BE2C (cell line): Measurements from ENCODE around the gene RBM6.

Source experiments
- DNase-seq: peaks from one replicate; pipeline ENCODE4 v3.0.0-alpha.2; 2020
- H3K27me3 ChIP-seq: fragments of 250-450 bp; sonication (Bioruptor Pico); 2 replicates; pipeline ENCODE4 v1.5.1; 2020; ENCODE audit warnings: mild to moderate bottlenecking
- H3K36me3 ChIP-seq: fragments of 250-450 bp; sonication (Bioruptor Pico); 2 replicates; pipeline ENCODE4 v1.5.1; 2020; ENCODE audit warnings: mild to moderate bottlenecking
- H3K4me1 ChIP-seq: fragments of 250-450 bp; sonication (Bioruptor Pico); 2 replicates; pipeline ENCODE4 v1.5.1; 2020
- H3K4me3 ChIP-seq: 2 replicates; pipeline ENCODE4 v1.5.1; 2011; ENCODE audit warnings: low read depth, low read length
- H3K9me3 ChIP-seq: fragments of 250-450 bp; sonication (Bioruptor Pico); 2 replicates; pipeline ENCODE4 v1.5.1; 2020
- TF ChIP-seq, protein P1 (sequence below): IDR thresholded peaks from 2 replicates; pipeline ENCODE4 v1.5.1; 2012; ENCODE audit warnings: mild to moderate bottlenecking, low read depth, low read length

The RBM6 gene

DNA sequence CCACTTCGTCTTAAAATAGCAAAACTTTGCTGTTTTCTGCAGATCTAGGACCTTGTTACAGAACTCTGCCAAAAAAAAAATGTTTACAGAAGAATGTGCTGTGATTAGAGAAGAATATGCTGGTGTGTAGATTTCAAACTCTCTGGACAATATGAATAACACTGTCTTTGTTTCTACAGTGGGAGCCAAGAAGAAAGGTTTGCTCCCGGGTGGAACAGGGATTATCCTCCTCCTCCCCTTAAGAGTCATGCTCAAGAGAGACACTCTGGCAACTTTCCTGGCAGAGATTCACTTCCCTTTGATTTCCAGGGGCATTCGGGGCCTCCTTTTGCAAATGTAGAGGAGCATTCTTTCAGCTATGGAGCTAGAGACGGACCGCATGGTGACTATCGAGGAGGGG lies 27.3 kb downstream of the RBM6 start:
- TF ChIP-seq, protein P1, sequence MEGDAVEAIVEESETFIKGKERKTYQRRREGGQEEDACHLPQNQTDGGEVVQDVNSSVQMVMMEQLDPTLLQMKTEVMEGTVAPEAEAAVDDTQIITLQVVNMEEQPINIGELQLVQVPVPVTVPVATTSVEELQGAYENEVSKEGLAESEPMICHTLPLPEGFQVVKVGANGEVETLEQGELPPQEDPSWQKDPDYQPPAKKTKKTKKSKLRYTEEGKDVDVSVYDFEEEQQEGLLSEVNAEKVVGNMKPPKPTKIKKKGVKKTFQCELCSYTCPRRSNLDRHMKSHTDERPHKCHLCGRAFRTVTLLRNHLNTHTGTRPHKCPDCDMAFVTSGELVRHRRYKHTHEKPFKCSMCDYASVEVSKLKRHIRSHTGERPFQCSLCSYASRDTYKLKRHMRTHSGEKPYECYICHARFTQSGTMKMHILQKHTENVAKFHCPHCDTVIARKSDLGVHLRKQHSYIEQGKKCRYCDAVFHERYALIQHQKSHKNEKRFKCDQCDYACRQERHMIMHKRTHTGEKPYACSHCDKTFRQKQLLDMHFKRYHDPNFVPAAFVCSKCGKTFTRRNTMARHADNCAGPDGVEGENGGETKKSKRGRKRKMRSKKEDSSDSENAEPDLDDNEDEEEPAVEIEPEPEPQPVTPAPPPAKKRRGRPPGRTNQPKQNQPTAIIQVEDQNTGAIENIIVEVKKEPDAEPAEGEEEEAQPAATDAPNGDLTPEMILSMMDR: no peak
- Histone ChIP-seq H3K27me3 (no peaks in the 10 kb centered on the region), H3K4me3 (no peak overlapping the region), H3K36me3 (no peaks in the 10 kb centered on the region; the same call in 1 of the 2 replicates), H3K9me3 (no peaks in the 10 kb centered on the region), H3K4me1 (no peaks in the 10 kb centered on the region)
- DNase-seq: no peak

DNA sequence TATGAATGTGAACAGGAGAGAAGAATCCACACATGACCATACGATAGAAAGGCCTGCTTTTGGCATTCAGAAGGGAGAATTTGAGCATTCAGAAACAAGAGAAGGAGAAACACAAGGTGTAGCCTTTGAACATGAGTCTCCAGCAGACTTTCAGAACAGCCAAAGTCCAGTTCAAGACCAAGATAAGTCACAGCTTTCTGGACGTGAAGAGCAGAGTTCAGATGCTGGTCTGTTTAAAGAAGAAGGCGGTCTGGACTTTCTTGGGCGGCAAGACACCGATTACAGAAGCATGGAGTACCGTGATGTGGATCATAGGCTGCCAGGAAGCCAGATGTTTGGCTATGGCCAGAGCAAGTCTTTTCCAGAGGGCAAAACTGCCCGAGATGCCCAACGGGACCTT lies 28.4 kb downstream of the RBM6 start:
- TF ChIP-seq, protein P1: no peak
- Histone ChIP-seq H3K36me3 (no peaks in the 10 kb centered on the region; the same call in 1 of the 2 replicates), H3K27me3 (no peaks in the 10 kb centered on the region), H3K4me3 (no peak overlapping the region), H3K4me1 (no peaks in the 10 kb centered on the region), H3K9me3 (no peaks in the 10 kb centered on the region)
- DNase-seq: no peak

DNA sequence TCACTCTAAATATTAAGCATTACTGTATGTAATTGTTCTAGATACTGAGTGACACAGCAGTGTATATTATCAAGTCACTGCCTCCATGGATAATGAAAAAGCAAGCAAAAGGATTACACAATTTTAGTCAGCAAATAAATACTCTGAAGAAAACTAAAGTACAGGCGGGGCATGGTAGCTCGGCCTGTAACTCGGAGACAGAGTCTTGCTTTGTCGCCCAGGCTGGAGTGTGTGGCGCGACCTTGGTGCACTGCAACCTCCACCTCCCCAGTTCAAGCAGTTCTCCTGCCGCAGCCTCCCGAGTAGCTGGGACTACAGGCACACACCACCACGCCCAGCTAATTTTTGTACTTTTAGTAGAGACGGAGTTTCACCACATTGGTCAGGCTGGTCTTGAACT lies 32.7 kb downstream of the RBM6 start:
- no peaks in the 10 kb centered on the region; the same call in 1 of the 2 replicates for H3K36me3 ChIP-seq
- H3K9me3 ChIP-seq: no peaks in the 10 kb centered on the region

DNA sequence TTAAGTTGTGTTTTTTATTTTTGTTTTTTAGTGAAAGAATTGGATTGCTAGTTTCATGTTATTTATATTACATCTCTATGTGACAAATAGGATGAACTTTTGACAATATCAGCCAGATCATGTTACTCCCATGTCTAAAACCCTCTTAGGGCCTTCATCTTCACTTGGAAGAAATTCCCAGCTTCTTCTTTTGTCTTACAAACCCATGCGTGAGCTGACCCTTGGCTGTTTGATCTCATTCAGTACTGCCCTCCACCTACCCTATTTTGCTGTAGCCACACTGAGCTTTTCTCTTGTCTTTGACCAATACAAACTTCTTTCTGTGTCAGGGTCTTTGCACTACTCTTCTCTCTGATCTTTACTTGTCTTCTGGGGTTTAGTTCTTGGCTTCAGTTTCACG lies 37.0 kb downstream of the RBM6 start:
- no peak for DNase-seq
- Histone ChIP-seq H3K36me3 (no peaks in the 10 kb centered on the region), H3K4me3 (no peak overlapping the region), H3K9me3 (no peaks in the 10 kb centered on the region), H3K27me3 (no peaks in the 10 kb centered on the region), H3K4me1 (no peaks in the 10 kb centered on the region)
- TF ChIP-seq, protein P1: no peak

More for the DNA sequence above, 32.7 kb downstream of the RBM6 start:
- no peak for DNase-seq
- Histone ChIP-seq H3K4me3 (no peak overlapping the region), H3K4me1 (no peaks in the 10 kb centered on the region), H3K27me3 (no peaks in the 10 kb centered on the region)
- TF ChIP-seq, protein P1: no peak

DNA sequence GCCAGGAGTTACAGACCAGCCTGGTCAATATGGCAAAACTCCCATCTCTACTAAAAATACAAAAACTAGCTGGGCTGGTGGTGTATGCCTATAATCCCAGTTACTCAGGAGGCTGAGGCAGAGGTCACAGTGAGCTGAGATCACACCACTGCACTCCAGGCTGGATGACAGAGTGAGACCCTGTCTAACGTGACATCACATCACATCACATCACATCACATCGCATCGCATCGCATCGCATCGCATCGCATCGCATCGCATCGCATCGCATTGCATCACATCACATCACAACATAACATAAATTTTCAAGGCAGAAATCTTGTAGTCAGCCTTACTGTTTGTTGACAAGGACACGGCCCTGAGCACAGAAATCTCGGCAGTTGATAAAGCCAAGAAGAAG lies 44.4 kb downstream of the RBM6 start:
- no peak for DNase-seq
- Histone ChIP-seq H3K36me3 (no peaks in the 10 kb centered on the region), H3K4me1 (no peaks in the 10 kb centered on the region), H3K9me3 (no peaks in the 10 kb centered on the region), H3K27me3 (no peaks in the 10 kb centered on the region), H3K4me3 (no peak overlapping the region)
- TF ChIP-seq, protein P1: no peak

DNA sequence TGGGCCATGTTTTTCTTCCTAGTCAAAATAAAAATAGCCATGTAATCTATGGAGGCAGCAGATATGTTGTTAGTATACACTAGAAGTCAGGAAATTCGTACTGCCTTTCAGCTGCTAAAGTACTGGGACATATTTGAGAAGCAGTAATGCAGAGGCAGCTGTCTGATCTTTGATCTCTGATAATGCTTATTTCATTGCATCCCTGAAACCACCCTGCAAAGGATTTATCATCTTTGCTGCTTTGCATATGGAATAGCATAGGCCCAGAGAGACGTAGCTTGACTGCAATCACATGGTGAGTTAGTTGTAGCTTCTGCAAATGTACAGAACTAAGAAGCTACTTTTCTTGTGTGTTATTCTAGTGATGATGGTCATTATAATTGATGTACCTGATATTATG lies 52.4 kb downstream of the RBM6 start:
- Histone ChIP-seq H3K36me3 (no peaks in the 10 kb centered on the region; the same call in 1 of the 2 replicates), H3K4me3 (no peak overlapping the region), H3K9me3 (no peaks in the 10 kb centered on the region), H3K27me3 (no peaks in the 10 kb centered on the region), H3K4me1 (no peaks in the 10 kb centered on the region)
- DNase-seq: no peak
- TF ChIP-seq, protein P1: no peak
